Measurements from ENCODE around the gene DNLZ.

Gene DNLZ

DNA sequence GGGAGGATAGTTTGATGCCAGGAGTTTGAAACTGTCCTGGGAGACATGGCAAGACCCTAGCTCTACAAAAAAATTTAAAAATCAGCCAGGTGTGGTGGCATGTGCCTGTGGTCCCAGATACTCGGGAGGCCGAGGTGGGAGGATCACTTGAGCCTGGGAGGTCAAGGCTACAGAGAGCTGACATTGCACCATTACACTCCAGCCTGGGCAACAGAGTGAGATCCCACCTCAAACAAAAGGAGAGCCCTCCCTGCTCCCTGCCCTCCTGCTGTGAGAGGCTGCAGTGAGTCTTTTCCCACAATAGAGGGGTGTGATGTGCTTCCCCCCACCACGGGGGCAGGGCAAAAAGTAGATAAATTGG, 49.5 kb downstream of the DNLZ start:
- DNase-seq (ENCODE audit: low read depth): no peak
- in situ Hi-C loops (cut with HindIII; ENCODE audit: low sequenced_read_pairs): no loop called here

DNA sequence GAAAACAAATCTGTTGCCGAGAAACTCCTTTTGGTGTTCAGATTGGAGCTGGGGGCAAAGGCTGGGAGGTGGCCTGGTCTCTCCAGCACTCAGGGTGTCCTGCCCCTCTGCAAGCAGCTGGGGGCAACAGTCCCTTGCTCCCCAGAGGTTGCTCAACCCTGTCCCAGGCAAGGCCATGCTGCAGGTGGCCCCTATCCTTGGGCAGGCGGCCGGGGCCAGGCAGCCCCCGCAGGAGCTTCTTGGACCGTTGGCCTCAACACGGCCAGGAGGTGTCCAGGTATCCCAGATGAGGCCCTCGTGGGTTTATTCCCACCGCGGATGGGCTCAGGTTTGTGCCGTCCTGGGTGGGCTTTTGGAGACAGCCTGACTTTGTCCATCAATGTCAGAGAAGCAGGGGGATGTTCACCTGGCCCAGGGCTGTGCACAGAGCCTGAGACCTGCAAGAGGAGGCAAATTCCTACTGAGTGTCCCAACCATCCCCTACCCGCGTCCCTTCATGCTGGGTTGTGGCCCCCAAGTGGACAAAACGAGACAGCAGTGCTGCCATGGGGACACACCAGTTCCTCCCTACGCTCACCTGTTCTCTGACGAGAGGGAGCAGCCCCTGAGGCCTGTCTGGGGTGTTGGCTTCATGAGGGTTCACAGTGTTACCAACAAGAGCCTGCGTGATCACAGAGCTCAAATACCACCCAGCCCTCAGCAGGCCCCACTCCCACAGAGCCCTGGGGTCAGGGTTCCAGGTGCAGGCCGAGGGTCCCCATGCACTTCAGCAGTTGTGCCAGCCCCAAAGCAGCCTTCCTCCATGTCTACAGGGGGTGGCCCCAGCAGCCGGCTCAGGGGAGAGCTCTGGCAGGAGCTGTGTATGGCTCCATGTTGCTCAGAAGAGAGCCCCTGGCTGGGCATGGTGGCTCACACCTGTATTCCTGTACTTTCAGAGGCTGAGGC, 50.2 kb downstream of the DNLZ start:
- no peak overlapping the region for H3K4me3 ChIP-seq (ENCODE audit: low read depth, low read length)
- in situ Hi-C loops (cut with HindIII; ENCODE audit: low sequenced_read_pairs): no loop called here
- TF ChIP-seq, protein P1, sequence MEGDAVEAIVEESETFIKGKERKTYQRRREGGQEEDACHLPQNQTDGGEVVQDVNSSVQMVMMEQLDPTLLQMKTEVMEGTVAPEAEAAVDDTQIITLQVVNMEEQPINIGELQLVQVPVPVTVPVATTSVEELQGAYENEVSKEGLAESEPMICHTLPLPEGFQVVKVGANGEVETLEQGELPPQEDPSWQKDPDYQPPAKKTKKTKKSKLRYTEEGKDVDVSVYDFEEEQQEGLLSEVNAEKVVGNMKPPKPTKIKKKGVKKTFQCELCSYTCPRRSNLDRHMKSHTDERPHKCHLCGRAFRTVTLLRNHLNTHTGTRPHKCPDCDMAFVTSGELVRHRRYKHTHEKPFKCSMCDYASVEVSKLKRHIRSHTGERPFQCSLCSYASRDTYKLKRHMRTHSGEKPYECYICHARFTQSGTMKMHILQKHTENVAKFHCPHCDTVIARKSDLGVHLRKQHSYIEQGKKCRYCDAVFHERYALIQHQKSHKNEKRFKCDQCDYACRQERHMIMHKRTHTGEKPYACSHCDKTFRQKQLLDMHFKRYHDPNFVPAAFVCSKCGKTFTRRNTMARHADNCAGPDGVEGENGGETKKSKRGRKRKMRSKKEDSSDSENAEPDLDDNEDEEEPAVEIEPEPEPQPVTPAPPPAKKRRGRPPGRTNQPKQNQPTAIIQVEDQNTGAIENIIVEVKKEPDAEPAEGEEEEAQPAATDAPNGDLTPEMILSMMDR (IDR thresholded peaks at IDR 0.05; ENCODE audit: low read depth, low read length, missing control alignments): no peak
- DNase-seq (ENCODE audit: low read depth): no peak

More for the DNA sequence above, 49.5 kb downstream of the DNLZ start:
- H3K4me3 ChIP-seq (ENCODE audit: low read depth, low read length): no peak overlapping the region
- TF ChIP-seq, protein P1 (IDR thresholded peaks at IDR 0.05; ENCODE audit: low read depth, low read length, missing control alignments): no peak

- no peak overlapping the region for H3K4me3 ChIP-seq (ENCODE audit: low read depth, low read length)
- in situ Hi-C loops (cut with HindIII; ENCODE audit: low sequenced_read_pairs): no loop called here
- DNase-seq (ENCODE audit: low read depth): no peak
- TF ChIP-seq, protein P1 (IDR thresholded peaks at IDR 0.05; ENCODE audit: low read depth, low read length, missing control alignments): peak; percentile 65
These were observed 51.1 kb downstream of the DNLZ start for GRCh38 chr9:136312436-136312835.

- TF ChIP-seq, protein P1 (IDR thresholded peaks at IDR 0.05; ENCODE audit: low read depth, low read length, missing control alignments): no peak
- H3K4me3 ChIP-seq (ENCODE audit: low read depth, low read length): no peak overlapping the region
- no peak for DNase-seq (ENCODE audit: low read depth)
- in situ Hi-C loops (cut with HindIII; ENCODE audit: low sequenced_read_pairs): no loop called here
These were observed 51.6 kb downstream of the DNLZ start for GRCh38 chr9:136312009-136312375.

- in situ Hi-C loops (cut with HindIII; ENCODE audit: low sequenced_read_pairs): no loop called here
- TF ChIP-seq, protein P1 (IDR thresholded peaks at IDR 0.05; ENCODE audit: low read depth, low read length, missing control alignments): no peak
- no peak for DNase-seq (ENCODE audit: low read depth)
- no peak overlapping the region for H3K4me3 ChIP-seq (ENCODE audit: low read depth, low read length)
These were observed 52.2 kb downstream of the DNLZ start for GRCh38 chr9:136311051-136312008.

- H3K4me3 ChIP-seq (ENCODE audit: low read depth, low read length): no peak overlapping the region
- no peak for DNase-seq (ENCODE audit: low read depth)
- TF ChIP-seq, protein P1 (IDR thresholded peaks at IDR 0.05; ENCODE audit: low read depth, low read length, missing control alignments): no peak
- in situ Hi-C loops (cut with HindIII; ENCODE audit: low sequenced_read_pairs): no loop called here
These were observed 53.1 kb downstream of the DNLZ start for GRCh38 chr9:136310273-136311030.

All from astrocyte of the cerebellum (primary cell).